ENCODE data around the gene HSPG2.
"Not testable (repeated sequence)": the region's sequence is repeated elsewhere in the genome, so short reads cannot be mapped to it uniquely, and the experiment has no call there.

The HSPG2 gene

DNA sequence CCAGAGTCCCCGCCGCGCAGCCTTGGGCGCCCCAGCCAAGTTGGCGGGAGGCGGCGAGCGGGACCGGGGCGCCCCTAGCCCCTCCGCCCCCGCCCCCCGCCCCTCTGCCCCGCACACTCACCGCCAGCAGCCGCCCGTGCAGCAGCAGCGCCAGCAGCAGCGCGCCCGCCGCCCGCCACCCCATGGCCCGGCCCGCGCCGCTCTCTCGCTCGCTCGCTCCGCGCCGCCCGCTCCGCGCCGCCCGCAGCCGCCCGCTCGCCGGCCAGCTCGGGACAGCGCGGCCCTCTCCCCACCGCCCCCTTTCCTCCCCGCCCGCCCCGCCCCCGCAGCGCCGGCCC lies at the start of gene HSPG2:
Gene HSPG2 (minus strand): TSS at position 277 of the 338 bp plus-strand sequence. CDS start 93 bp downstream, at position 184.
- in situ Hi-C loops (cut with MboI; ENCODE audit: low sequenced_read_pairs) = no loop called here

DNA sequence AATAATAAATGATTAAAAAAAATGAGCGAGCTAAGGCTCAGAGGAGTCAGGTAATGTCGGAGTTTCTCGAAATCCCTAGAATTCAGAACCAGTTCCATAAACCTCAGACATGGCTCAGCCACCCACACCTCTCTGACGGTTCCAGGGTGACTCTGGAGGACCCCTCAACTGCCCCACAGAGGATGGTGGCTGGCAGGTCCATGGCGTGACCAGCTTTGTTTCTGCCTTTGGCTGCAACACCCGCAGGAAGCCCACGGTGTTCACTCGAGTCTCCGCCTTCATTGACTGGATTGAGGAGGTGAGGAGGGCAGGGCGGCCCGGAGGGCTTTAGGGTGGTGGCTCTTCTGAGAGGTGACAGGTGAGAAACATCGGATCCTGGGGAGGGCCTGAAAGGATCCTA lies 49.3 kb upstream of the HSPG2 start:
- in situ Hi-C loops (cut with MboI; ENCODE audit: low sequenced_read_pairs) = not testable (repeated sequence)

DNA sequence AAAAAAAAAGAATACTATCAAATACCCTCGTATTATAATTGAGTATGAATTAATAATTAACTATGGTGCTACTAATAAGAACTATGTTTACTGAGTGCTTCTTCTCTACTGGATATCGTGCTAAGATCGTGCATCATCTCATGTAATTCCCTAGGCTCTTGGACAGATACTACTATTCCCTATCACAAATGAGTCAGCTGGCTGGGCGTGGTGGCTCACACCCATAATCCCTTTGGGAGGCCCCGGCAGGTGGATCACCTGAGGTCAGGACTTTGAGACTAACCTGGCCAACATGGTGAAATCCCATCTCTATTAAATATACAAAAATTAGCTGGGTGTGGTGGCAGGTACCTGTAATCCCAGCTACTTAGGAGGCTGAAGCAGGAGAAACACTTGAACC lies 48.8 kb upstream of the HSPG2 start:
- in situ Hi-C loops (cut with MboI; ENCODE audit: low sequenced_read_pairs) = not testable (repeated sequence)

DNA sequence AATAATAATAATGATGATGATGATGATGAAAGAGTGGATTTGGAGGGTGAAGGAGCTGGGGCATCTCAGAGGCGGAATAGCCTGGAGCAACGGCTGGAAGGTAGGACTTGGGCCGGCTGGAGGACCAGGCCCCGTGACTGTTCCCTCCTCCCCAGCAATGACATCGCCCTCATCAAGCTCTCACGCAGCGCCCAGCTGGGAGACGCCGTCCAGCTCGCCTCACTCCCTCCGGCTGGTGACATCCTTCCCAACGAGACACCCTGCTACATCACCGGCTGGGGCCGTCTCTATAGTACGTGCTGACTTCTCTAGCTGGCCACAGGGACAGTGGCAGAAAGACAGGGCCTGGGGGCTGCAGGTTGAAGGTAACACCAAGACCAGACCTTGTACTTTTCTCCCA lies 46.4 kb upstream of the HSPG2 start:
- in situ Hi-C loops (cut with MboI; ENCODE audit: low sequenced_read_pairs) = not testable (repeated sequence)

DNA sequence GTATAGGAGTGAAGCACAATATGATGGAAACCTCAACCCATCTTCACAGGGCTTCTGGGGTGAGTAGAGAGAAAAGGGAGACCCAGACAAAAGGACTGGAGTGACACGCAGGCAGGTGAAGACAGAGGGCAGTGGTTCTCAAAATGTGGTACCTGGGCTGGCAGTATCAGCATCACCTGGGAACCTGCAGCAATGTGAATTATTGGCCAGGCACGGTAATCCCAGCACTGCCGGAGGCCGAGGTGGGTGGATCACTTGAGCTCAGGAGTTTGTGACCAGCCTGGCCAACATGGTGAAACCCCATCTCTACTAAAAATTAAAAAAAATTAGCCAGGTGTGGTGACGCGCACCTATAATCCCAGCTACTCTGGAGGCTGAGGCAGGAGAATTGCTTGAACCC lies 45.0 kb upstream of the HSPG2 start:
- in situ Hi-C loops (cut with MboI; ENCODE audit: low sequenced_read_pairs) = not testable (repeated sequence)

DNA sequence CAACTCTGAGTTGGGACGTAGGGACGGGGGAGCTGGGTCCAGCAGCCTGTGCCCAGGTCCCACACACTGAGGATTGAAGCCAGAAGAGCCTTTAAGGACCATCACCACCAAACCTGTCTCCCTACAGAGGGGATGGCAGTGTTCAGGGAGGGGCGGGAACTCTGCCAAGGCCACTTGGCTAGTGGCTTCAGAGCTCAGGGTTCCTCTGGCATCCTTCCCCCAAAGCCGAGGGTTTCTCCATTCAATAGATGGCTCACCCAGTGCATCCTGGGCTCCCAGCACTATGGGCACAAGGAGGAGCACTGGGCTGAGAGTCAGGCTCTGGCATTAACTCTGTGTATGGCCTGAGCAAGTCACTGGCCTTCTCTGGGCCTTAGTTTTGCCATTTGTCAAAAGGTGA lies 44.1 kb upstream of the HSPG2 start:
- in situ Hi-C loops (cut with MboI; ENCODE audit: low sequenced_read_pairs) = not testable (repeated sequence)

DNA sequence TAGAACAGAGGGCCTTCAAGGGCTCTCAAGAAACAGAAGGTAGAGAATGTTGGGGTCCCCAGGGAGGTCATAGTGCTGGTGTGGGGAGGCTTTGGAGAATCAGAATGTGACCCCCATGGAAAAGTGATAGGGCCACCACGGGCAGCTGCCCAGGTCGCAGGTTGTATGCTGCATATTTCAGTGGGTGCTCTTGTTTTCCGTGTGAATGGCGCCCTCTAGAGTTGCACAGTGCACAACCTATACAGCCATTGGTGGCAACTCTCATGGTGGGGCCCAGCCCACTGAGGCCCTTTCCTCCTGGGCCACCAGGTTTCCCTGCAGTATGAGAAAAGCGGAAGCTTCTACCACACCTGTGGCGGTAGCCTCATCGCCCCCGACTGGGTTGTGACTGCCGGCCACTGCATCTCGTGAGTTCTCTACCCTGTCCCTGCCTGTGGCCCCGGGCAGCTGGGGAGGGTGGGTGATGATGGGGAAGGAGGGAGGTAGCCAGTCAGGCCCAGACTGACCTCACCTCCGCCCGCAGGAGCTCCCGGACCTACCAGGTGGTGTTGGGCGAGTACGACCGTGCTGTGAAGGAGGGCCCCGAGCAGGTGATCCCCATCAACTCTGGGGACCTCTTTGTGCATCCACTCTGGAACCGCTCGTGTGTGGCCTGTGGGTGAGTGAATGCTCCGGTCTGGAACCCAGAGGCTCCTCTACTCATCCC lies 43.6 kb upstream of the HSPG2 start:
- in situ Hi-C loops (cut with MboI; ENCODE audit: low sequenced_read_pairs) = not testable (repeated sequence)

DNA sequence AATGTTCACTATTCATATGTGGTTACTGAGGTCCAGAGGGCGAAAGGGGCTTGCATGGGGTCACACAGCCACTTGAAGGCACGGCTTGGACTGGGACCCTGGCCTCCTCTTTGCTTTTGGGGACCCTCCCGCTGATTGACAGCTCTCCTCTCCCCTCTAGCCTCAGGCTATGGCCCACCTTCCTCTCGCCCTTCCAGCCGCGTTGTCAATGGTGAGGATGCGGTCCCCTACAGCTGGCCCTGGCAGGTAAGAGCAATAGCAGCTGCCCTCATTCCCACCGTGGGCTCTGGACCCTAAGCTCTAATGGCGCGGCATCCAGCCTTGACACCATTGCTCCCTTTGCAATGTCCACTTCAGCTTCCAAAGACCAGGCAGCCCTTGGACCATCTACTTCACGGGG lies 41.1 kb upstream of the HSPG2 start:
- in situ Hi-C loops (cut with MboI; ENCODE audit: low sequenced_read_pairs) = not testable (repeated sequence)

DNA sequence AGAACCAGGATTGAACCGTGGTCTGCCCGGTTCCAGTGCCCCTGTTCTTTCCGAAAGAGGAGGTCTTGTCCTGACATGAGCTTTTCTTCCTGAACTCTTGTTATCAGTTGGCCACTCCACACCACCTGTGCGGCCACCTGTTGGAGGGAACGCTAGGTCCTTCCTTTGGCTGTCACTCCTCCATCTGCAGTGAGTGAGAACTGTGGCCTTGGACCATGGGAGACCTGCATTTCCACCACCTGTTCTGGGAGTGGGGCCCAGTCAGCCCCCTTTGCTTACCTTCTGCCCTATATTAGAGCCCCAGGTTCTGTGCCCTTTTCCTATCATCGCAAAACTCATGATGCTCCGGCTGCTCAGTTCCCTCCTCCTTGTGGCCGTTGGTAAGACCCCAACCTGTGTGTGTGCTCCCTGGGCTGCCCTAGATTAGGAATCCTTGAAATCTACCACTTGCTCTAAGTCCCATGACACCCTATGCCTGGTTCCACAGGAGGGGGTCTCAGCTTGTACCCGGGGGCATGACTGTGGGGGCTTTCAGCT lies 39.7 kb upstream of the HSPG2 start, which contains the start of gene CELA3B:
Gene CELA3B (plus strand): TSS at position 320 of the 537 bp plus-strand sequence. CDS start 18 bp downstream, at position 338.
- in situ Hi-C loops (cut with MboI; ENCODE audit: low sequenced_read_pairs) = not testable (repeated sequence)

DNA sequence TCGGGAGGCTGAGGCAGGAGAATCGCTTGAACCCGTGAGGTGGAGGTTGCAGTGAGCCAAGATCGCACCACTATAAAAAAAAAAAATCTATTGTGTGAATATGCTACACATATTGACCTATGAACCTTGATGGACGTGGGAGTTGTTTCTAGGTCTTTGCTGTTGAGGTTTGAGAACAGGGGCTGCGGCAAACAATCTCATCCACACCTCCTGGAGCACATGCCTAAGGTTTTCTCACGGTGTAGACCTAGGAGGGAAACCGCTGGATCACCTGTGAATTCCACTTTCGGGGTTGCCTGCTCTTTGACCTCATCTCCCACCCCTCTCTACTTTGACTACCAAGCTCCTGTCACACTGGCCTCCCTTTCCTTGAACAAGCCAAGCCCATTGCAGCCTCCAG lies 38.2 kb upstream of the HSPG2 start:
- in situ Hi-C loops (cut with MboI; ENCODE audit: low sequenced_read_pairs) = not testable (repeated sequence)

DNA sequence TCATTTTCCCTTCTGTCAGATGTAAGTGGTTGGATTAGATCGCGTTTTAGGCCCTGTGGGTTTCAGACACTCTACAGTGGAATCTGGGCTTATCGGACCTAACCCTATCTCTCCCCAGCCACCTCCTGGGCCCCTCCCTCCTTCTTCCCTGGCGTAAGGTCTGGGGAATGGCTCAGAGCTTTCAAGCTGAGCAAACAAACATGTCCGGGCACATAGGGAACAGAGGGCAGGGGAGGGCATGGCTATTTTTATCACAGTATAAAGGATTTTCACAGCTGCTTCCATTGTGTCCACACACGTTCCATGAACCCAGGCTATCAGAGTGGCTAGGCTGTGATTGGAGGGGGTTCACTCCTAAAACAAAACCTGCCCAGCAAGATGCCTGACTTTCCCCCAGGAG lies 37.6 kb upstream of the HSPG2 start:
- in situ Hi-C loops (cut with MboI; ENCODE audit: low sequenced_read_pairs) = not testable (repeated sequence)

DNA sequence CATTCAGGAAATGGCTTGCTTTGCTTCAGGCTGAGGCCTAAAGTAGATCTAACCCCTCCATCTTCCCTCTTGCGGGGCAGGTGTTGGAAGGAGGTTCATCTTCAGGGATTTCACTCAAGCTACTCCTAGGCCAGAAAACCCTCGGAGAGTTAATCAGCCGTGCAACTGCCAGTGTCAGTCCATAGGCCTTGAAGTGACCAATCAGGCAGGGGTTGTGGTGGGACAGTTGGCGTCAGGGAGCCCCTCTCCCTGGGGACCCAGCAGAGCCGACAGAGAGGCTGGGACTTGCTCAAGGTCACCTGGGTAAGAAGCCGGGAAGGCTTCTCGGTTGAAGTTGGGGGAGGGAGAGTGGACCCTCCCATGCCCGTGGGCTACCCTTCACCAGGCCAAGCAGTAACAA lies 36.8 kb upstream of the HSPG2 start:
- in situ Hi-C loops (cut with MboI; ENCODE audit: low sequenced_read_pairs) = not testable (repeated sequence)

DNA sequence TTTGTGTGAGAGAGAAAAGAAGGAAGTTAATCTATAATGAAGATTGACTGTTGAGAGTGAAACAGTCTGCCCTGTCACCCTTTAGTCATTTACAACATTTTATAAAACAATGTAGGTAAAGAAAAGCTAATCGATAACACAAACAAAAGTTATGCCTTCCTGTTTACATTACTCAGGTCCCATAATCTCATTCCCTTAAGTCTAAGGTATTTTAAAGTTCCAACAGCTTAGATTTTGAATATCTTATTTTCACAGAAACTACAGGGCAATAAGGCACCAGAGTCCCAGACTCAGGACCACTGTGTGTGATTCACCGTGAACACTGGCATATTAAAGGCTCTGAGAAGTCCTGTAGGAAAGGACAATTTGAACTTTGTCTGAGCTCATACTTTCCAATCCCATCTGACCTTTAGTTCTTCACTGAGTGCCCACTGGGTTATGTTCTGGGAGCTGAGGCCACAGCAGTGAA lies 35.9 kb upstream of the HSPG2 start:
- in situ Hi-C loops (cut with MboI; ENCODE audit: low sequenced_read_pairs) = not testable (repeated sequence)

DNA sequence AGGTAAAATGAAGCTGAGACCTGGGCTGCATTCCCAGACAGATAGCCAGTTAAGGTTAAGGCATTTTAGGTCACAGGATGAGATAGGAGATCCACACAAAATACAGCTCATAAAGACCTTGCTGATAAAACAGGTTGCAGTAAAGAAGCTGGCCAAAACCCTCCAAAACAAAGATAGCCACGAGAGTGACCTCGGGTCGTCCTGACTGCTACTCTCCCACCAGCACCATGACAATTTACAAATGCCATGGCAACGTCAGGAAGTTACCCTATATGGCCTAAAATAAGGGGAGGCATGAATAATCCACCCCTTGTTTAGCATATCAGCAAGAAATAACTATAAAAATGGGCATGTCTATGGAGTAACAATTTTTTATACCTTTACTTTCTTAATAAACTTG lies 33.4 kb upstream of the HSPG2 start:
- in situ Hi-C loops (cut with MboI; ENCODE audit: low sequenced_read_pairs) = not testable (repeated sequence)

DNA sequence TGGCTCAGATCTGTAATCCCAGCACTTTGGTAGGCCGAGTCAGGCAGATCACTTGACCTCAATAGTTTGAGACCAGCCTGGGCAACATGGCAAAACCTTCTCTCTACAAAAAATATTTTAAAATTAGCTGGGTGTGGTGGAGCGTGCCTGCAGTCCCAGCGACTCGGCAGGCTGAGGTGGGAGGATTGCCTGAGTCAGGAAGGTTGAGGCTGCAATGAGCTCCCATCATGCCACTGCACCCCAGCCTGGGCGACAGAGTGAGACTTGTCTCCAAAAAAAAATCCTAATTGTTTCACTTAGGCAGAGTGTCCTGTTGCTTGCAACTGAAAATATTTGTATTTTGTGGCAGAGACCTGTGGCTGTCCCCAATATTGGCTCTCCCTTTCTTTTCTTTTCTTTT lies 32.0 kb upstream of the HSPG2 start:
- in situ Hi-C loops (cut with MboI; ENCODE audit: low sequenced_read_pairs) = not testable (repeated sequence)

DNA sequence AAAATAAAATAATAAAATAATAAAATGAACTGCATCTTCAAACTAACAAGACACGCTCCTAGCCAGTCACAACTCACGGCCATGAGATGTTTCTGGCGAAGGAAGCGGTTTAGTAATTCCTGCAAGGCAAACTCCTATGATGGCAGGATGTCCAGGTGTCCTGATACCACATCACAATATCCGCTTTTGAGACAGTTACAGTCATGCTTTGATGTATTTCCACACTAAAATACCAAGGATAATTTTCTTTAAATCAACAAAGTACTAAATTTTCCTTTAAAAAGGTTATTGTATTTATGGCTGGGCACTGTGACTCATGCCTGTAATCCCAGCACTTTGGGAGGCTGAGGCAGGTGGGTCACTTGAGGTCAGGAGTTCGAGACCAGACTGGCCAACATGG lies 30.1 kb upstream of the HSPG2 start:
- in situ Hi-C loops (cut with MboI; ENCODE audit: low sequenced_read_pairs) = not testable (repeated sequence)

DNA sequence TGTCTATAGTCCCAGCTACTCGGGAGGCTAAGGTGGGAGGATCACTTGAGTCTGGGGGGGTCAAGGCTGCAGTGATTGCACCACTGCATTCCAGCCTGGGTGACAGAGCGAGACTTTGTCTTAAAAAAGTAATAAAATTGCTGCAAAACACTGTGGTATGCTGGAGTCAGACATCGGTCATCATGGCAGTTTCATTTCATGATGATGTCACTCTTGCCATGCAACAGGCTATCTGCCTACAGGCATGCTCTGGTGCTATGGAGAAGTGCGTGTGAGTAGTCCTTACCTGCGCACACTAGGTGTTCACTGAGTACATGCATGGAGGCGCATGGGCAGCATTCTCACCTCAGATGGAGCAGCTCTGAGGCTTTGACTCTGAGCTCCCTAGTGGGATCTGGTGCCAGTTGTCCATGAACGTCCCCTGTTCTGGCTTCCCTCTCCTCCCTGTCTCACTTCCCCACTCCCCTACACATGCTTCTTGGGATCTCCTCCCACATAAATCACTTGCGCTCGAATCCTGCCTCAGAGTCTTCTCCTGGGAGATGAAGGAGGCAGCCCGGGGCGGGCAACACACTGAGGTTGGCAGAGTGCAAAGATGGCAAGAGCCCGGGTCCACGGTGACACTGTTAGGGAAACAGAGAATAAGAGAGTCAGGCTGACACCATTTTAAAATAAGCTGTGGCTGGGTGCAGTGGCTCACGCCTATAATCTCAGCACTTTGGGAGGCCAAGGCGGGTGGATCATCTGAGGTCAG lies 29.3 kb upstream of the HSPG2 start:
- in situ Hi-C loops (cut with MboI; ENCODE audit: low sequenced_read_pairs) = no loop called here

DNA sequence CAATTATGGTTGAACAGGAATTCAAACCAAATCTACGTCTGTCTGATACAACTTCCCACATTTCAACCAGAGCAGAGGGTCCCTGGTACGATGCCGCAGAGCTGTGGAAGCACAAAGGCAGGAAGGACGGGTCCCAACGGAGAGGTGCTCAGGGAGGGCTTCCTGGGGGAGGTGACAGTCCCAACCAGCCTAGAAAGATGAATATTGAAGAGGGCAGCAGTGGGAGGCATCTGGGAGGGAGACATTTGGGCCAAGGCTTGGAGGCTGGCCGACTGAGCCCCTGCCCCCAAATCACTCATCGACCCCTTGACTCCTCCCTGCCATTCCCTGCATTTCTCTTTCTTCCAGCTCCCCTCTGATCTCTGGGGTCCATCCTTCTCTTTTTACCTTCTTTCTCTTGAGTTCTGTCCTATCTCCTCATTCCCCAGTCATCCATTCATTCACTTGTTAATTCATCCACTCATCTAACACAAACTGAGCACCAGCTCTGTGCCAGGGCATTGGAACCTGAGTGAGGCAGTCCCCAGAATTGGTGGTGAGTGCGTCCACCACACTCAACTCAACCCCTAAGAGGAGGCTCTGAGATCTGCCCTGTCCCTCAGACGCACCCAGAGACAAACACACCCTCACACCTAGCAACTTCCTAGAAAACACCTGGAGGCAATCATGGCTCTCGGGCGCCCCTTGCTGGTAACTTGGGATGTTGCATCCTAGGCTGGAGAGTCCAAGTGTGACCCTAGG lies 26.5 kb upstream of the HSPG2 start:
- in situ Hi-C loops (cut with MboI; ENCODE audit: low sequenced_read_pairs) = no loop called here

DNA sequence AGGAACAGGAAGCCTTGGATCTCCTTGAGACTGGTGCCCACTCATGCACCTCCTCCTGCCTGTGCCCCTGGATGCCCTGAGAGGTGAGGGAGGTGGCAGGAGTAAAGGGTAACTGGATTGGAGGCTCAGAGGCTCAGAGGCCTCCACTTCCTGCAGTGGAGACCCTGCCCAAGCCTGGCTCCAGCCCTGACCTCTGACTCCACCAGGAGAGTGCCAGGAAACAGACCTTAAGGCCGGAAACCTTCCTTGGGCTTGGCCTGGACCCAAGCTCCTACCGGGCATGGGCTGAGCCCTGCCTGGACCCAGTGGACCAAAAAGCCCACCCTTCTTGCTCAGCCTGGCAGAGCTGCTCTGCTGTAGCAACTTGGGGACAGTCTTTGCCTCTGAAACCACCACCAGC lies 24.7 kb upstream of the HSPG2 start:
- in situ Hi-C loops (cut with MboI; ENCODE audit: low sequenced_read_pairs) = no loop called here

DNA sequence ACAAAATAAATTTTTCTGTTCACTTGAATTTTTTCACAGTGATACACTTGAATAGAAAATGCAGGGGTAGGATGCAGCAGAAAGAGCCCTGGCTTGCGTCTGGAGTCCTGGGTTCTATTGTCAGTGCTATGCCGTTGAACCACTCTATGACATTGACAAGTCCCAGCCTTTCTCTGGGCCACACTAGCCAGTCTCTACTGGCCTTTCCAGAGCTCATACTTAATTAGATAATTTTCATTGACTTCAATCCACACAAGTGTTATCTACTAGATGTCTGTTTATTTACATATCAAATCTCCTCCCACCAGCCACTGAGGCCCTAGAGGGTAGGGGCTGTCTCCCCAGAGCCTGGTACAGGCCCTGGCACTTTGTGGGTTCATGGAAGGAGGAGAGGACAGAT lies 24.2 kb upstream of the HSPG2 start:
- in situ Hi-C loops (cut with MboI; ENCODE audit: low sequenced_read_pairs) = no loop called here
